HG02981 (cell line): ENCODE data around the gene PHACTR1.
A peak's percentile ranks its signal among the peaks of the same experiment; 100 is the strongest.

Source experiments
- ATAC-seq: cut with Tn5 transposase; IDR thresholded peaks from one replicate; pipeline ENCODE4 v1.9.1; 2021; ENCODE audit warnings: mild to moderate bottlenecking, moderate library complexity; ENCODE audit not compliant: unreplicated experiment

The PHACTR1 gene

DNA sequence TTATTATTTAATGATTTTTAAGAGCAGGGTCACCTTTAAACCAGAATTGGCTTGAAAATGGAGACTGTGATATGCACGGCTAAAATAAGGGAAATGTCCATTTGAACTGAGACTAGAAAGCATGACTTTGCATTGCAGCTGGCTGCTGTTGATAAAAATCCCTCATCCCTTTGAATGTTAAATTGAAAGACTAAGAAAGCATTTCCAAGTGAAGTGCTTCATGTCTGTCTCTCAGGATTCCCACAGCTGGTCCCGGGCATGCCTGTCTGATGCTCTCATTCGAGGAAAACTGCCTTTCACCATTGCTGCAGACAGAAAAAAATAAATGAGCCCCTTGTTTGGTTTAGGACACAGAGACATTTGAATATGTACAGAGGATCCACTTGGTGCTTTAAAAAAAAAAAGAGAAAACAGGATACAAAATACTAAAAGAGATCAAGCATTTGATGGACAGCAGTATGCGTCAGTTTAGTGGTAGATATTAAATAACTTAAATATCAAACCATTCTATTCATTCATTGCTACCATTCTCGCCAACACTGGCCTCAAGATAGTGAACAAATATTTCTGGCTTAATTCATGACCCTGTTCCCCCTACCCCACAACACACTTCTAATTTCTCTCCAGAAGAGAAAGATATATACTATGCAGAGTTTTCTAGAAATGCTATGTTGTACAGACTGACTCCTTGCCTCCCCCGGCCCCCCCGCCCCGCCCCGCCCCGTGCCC is 556.8 kb downstream of the PHACTR1 start:
- no peak for ATAC-seq

DNA sequence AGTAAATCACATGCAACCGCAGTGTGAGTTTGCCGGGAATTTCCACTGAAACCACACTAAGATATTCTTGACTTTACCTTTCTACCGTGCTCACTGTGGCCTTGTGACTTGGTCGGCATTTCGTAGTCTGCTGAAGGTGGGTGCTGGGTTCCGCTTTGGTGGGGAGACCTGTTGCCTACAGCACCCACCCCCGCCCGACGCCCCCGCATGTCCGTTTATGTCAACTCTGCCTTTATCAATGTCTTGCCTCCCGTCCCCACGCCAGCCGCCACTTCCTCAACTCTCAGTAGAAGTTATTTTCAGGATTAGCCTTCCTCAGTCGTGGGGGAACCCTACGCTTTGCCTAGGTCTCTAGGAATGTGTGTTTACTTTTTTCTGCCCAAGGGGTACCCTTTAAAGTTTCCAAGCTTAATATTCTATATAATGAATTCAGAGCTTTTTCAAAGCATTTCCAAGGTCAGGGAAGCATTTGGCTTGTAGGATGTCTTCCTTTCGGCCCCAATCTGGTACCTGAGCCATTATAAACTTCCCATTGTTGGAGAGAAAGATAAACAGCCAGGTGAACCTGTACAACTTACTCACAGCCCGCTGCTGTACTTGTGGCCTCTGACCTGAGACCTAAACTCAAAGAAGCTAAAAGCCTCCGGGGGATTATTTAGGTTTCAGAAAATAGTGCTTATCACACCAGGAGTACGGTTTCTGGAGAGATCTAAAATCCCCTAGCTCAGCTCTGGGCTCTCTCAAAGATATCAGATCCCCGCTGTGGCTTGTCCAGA is 557.6 kb downstream of the PHACTR1 start:
- peak; percentile 34 for ATAC-seq

DNA sequence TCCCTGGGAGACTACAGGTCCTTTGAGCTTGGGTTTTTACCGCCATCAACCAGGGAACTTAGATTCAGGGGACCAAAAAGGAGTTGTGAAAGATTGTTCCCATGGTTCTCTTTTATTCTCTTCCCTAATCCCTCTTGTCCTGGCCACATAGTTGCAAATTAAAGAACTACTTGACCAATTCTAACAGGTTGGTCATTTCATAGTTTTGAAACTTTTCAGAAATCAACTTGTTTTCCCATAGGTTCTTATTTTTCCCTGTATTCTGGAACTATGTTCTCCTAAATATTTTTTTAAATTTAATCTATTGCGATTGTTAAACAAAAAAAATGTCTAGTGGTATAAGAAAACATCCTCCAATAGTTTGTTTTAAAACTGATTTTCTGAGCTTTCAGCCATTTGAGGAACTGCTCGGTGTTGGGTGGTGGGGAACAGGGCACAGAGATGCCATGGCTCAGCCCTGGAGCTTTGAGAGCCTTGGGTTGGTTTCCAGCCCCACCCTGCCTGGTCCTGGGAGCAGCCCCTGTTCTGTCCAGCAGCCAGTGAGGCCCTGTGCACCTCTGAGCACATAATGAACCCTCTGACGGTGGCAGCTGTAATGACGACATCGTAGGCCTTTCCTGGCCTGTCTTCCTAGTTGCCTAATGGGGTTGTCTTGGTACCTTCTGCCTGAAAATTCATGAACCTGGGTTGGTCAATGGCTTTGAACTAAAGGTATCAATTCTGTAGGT is 558.3 kb downstream of the PHACTR1 start:
- no peak for ATAC-seq

DNA sequence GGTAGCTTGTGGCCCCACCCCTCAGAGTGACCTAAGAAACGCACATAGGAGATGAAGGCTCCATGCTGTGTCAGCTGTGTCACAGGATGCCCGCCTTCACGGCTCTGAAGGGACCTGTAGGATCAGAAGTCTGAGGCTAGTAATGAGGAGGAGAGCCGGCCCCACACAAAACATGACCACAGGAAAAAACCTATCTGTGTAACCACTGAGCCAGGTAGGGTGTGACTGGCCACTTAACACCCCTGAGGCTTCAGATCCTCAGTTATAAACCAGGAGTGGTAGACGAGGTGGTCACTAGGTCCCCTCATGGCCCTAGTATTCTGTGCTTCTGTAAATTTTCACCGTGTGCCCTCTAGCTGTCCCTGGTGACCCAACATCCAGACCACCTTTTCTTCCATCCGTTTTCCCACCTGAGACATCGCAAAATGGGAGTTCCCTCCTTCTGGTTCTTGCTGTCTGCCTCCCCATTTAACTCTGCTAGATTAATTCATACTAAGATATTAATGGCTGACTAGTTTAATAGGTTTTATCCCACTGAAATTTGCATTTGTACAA is 558.9 kb downstream of the PHACTR1 start:
- ATAC-seq, result no peak

DNA sequence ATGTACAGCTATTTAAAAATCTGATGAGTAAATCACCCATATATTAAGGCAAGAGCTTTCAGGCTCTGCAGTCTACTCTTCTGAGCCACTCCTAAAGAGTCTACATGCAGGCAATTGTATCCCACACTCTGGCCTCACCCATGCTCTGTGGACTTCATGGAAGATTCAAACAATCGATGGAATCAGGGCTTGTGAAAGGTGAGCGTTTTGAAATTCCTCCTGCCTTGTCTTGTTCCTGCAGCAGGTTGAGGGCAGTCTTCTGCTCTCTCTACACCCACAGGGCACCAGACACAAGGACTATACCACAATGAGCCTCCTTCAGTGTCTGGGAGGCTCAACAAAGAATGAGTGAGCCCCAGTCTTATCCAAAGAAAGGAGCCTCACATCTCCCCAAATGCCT is 560.7 kb downstream of the PHACTR1 start:
- ATAC-seq, result no peak

DNA sequence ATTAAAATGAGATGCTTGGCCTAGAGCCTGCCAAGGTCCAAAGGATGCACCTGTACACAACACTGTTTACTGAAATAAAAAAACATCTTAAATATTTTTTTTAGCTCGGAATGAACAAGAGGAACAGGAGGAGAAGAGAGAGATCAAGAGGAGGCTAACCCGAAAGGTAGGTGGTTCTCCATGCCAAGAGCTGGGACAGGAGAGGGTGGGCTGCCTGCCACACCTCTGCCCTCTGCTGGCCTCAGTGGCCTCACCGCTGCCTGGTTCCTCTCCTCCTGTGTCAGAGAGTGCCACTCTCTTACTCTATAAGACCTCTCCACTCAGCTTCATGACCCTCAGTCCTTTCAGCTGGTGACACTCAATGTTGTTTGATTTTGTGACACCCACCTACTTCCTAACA is 561.6 kb downstream of the PHACTR1 start:
- no peak for ATAC-seq

DNA sequence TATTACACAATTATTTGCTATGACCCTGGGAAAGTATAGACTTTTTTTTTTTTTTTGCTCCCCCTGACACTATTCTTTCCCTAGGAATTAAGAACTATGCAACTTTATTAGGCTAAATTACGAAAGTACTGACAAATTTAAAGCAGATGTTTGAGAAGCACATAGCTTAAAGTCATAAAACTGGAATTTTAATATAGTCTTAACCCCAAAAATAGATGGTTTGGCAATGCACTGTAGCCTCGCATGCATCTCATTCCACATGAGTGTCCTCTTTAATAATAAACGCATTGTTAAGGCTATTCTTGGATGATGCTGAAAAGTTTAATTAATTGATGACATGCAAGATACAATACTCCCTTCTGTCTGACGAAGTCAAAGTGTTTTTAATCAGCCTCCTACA is 562.4 kb downstream of the PHACTR1 start:
- no peak for ATAC-seq

DNA sequence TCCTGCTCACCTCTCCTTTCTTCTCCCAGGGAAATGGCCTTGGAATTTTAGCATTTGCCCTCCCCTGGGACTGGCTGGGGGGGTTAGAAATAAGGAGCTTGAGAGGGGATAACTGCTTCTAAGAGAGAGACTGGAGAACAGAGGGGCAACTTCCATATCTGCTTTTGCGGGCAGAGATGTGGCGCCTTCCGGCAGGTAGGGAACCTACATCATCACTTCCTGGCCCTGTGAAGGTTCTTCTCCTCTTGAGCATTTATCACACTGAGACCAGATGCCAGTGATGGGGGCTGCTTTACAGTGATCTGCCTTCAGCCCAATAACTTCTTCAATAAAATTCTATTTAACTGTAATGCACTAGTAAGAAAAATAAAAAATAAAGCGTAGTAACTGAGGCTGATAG is 563.7 kb downstream of the PHACTR1 start:
- ATAC-seq, result no peak

DNA sequence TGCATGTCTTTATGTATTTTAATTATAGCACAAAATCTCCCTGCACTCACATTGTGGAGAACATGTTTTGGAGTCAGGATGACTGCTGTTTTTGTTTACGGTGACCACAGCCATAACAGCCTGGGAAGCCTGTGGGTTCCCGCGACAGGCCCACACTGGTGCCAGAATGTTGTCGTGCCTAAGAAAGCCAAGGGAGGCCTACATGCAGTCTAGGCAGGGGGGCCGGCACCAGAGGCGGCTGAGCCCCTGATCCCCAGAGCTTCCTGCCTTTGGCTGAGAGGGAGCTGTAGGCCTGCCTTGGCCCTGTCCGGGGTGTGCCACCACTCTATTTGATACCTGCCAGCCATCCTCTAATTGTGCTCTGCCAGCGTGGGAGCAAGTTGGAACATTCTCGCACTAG is 565.1 kb downstream of the PHACTR1 start:
- ATAC-seq, result no peak

DNA sequence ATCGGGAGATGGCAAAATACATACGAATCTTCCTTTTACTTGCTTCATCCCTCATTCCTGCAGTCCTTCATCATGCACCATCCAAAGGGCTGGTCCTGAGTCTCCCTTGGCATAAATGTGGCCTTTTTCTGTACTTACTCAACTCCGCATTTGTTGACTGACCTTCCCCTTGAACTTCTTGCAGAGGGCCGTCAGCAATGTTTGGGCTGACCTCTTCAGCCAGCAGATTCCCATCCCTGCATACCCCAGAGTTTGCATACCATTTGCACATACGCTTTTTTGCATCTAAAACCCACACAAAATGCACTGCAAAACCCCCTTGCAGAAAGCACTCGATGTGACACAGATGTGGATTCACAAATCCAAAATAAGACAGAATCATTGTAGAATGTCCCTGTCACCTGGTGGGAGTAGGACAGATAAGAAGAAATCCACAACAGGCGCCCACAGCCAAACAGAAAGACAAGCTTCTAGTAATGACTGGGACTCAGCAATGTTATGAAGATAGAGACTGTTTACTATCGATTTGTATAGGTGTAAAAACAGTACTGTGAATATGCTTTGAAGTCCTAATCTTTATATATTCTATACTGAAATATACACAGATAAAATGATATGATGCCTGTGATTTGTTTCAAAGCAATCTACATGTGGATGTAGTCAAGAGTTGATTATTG is 566.0 kb downstream of the PHACTR1 start:
- no peak for ATAC-seq

DNA sequence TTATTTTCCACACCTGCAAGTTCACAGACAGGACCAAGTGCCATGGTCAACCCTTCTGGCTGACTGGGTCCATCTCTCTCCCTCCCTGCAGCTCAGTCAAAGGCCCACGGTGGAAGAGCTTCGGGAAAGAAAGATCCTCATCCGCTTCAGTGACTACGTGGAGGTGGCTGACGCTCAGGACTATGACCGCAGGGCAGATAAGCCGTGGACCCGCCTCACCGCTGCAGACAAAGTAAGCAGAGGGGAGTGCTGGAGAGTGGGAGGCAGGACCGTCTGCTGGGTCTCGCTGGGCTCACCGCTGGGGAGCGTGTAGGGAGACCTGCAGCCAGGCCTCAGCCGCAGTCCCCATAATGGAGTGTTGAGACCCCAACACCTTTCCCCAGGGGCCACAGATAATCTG is 566.8 kb downstream of the PHACTR1 start:
- no peak for ATAC-seq

DNA sequence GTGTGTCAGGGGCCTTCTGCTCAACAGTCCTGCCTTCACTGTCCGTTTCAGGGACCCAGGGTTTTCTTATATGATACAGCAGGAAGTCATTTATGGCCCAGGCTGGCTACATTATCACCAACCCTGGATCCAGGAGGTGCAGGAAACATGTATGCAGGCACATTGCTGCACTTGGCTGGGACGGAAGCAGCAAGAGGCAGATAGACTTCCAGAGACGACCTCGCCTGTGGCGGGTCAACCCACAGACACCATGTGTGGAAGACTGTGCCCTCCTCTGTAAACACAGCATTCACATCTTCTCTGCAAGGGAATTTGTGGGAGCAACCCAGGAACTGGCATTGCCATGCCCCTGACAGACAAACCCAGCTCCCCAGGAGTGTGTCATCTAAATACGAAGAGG is 568.1 kb downstream of the PHACTR1 start:
- ATAC-seq, result no peak

DNA sequence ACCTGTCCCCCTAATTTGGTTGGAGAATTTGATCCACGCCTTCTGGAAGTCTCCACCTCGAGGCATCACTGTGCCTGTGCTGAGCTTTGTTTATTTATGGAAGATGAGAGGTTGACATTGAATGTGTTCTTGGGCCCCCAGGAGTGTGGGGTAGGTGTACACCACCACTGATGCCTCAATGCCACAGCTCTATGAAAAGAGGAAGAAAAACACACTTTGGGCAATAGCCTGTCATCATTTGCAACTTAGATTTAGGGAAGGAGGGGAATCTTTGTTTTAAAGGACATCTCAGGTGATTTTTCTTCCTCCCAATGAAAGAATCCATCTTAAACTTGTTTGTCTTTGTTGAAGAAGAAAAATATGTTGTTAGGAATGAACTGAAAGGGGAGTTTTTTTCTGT is 569.1 kb downstream of the PHACTR1 start:
- ATAC-seq, result no peak

DNA sequence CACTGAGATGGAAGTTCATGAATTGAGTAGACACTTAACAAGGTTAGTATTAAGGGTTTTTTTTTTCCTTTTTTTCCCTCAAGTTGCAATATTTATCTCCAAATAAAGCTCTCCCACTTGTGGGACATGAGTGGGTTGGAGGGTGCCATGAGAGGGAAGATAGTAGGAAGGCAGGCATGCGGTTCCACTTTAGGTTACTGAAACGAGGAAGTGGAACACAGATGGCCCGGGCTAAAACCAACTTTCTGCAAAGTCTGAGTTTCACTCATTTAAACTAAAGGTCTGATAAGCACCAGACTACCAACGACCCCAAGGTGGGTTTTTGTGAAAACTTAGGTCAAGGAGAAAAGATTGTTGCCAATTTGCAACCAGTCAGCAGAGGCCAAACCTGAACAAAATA is 569.6 kb downstream of the PHACTR1 start:
- ATAC-seq, result peak; percentile 50

DNA sequence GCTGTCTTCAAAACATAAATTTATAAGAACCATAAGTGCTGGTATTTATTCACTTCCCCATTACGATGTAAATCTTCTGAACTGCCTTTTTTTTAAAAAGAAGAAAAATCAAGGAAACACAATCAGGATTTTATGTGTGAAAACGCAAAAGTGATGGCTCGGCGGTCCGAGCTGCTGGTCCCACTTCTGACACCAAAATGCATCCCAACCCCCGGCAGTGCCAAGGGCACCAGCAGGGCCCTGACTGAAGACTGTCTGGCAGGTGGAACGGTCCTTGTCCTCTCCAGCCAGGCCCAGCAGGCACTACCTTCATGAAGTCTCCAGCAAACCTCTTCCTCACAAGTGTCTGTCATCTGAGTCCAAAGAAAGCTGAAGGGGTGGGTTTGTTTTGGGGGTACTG is 570.5 kb downstream of the PHACTR1 start:
- no peak for ATAC-seq

DNA sequence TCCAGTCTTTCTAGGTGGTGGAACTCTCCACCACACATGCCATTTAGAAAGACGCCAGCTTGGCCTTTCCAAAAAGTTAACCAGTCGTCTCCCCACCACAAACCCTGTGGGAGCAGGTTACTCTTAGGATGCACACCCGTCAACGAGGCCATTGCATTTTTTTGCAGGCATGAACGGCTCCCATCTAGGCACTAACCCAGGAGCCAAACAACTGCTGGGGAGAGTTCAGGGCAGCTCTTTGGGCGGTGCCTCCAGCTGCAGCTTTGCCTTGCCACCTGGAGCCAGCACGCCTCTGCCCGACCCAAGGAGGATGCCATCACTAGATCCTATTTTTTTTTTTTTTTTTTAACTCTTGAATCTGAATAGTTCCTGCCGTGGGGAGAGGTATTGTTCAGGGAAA is 571.9 kb downstream of the PHACTR1 start:
- no peak for ATAC-seq

DNA sequence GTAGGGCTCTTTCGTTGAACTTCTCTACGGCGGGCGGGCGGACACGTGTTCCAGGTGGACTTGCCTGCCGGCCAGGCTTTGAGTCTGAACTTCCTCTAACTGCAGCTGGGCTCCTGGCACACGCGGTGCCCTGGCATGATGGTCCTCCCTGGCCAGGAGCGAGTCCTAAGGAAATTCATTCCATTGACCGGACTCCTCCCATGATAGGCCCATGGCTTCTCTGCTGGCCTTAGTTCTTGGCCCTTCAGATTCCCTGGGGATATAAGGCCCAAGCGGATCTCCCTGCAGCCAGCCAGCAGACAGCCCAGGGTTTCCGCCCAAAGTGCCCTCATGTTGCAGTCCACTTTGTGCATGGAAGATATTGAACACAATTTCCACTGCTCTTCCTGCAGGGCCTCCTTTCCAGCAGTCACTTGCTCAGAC is 572.4 kb downstream of the PHACTR1 start:
- no peak for ATAC-seq

DNA sequence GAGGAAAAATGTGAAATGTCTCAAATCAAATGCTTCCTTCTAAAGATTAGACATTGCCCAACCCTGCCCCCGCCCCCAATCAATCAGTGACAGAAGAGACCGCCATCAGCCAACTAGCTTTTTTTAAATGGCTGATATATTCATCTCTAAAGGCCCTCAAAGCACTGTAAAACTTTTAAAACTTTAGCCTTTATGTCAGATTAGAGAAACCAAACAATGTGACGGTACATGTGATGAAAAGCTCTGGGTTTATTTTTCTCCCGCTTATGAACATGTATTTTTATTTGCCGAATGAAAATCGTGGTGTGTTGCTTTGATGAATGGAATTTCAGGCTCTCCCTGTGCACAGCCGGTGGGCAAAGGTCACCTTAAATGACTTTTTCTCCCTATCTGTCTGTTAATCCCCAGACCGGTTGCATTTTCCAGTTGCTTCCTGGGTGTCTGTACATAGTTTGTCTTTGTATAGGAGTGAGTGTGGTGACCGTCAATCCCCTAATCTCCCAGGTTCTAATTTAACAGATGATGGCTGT is 573.3 kb downstream of the PHACTR1 start:
- no peak for ATAC-seq

DNA sequence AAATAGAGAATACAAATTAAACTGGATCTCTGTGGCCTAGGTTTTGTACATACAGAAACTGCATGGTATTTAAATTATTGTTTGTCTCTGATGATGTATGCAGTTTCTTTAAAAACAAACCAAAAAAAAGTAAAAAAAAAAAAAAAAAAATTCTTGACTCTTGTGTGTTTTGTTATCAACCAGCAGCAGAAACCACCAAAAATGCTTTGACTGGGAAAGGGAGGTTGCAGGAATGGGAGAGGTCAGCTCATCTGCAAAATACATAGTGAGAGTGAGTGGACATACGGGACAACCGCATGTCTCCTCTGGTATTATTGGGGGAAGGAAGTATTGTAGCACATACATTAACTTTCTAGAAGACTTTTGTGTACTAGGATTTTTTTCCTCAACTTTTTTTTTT is 573.8 kb downstream of the PHACTR1 start:
- no peak for ATAC-seq

DNA sequence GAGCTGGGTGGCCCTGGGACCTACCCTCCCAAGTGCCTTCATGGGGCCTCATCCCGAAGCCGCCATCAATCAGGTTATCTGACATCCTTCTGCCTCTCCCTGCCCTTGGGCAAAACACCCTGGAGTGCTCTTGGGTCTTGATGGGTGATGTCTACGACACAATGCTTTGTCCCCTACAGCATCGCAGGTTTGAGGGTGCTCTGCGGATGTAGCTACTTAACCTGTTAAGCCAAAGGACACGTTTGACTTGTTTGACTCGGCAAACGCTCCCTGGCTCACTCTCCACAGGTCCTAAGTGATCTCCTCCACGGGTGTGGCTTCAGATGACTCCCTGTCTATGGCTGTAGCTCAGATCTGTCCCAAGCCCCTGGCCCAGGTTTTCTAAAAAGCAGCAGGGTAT is 576.2 kb downstream of the PHACTR1 start:
- no peak for ATAC-seq
